GM21825 (cell line): ENCODE measurements around the gene RELN.
"Not testable (repeated sequence)": the region's sequence is repeated elsewhere in the genome, so short reads cannot be mapped to it uniquely, and the experiment has no call there.

Source experiments
- ATAC-seq: cut with Tn5 transposase; IDR thresholded peaks from one replicate; pipeline ENCODE4 v1.9.1; 2021; ENCODE audit warnings: mild to moderate bottlenecking, moderate library complexity; ENCODE audit not compliant: unreplicated experiment

The RELN gene

DNA sequence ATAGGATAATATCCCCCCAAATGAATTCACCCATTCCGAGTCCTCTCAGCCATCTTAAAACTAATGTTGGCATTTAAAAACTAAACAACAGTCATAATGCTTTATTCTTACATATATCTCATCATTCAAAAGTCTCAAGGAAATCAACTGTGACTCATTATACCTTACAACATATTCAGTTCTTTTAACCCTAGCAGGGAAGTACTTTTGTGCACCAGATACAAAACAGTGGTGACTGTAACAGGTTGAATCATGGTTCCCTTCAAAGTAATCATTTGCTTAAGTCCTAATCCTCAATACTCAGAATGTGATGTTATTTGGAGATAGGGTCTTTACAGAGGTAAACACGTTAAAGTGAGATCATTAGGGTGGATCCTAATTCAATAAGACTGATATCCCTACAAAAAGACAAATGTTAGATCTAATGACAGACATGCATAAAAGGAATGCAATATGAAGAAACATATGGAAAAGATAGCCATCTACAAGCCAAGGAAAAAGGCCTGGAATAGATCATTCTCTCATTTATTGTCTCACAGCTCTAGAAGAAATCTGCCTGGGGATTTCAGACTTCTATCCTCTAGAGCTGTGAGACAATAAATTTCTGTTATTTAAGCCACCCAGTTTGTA lies 42.3 kb downstream of the RELN start:
- no peak for ATAC-seq

DNA sequence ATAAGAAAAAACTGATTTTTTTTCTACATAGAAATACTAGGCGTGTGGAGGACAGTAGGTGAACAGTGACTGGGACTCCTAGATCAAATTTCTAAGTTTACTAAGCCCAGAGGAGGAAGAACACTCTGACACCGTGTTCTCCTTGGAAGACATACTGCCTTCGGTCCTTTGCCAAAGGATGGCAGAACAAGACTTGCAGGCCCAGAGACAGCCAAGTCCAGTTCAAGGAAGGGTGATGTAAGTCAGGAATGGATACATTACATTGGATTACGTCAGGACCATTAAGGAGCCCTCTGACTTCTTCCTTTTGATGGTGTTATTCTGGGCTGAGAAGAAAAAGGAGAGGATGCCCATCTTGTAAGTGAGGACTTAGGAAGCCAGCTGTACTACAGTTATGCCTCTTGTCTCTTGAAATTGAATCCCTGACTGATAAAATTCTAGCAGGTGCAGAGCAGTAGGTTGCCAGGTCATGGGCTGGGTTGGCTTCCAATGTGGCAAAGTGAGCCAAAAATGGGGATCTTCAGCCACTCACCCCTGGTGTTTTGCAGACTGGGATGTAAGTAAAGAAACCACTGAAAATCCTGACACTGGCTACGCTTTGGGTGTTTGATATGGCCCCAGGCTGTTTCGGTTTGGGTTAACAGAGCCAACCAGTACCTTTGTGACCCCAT lies 45.1 kb downstream of the RELN start:
- ATAC-seq: no peak

DNA sequence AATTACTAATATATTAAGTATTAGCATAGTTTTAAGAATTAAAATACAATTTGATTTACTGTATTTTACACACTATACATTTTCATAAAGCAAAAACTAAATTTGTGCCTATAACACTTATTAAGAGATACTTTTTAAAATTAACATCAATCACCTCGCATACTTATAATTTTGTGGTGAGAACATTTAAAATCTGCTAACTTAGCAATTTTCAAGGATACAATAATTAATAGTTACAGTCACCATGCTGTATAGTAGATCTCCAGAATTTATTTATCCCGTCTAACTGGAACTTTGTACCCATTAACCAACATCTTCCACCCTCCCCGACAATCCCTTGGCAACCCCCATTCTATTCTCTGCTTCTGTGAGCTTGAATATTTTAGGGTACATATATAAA lies 47.5 kb downstream of the RELN start:
- no peak for ATAC-seq

DNA sequence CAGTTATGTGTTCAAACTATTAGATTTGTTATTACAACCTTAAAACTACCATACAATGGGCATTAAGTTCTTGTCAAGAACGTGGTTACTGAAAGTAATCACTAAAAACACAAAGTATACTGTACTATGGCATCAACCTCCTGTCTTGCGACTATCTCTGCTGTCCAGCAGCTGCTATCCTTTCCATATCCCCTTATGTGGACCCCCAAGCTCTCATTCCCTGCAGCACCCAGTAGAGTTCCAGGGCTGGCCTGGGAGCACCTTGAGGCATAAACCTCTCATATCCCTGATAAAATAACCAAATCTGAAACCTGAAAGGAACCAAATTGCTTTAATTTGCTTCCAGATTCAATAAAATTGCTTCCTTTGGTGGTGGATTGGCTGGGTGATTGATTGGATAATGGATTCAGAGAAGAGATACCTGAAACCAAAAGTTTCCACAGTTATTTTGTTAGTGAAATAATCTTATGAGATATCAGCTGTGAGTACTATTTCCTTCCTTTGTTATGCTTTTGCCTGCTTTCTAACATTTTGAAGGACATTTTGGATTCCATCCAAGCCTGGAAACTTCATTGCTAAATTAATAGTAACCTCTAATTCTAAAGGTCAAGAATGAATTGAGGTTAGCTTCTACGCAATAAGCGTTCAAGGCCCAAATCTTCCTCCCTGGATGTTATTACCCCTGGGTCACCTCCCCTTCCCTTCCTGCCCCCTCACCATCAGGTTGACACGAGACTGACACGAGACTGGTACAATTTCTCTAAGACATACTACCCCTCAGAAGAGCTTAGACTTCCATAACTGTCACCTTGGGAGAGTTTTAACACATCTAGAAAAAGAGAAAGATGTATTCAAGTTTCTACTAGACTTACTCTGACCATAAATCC lies 48.8 kb downstream of the RELN start:
- ATAC-seq: no peak

DNA sequence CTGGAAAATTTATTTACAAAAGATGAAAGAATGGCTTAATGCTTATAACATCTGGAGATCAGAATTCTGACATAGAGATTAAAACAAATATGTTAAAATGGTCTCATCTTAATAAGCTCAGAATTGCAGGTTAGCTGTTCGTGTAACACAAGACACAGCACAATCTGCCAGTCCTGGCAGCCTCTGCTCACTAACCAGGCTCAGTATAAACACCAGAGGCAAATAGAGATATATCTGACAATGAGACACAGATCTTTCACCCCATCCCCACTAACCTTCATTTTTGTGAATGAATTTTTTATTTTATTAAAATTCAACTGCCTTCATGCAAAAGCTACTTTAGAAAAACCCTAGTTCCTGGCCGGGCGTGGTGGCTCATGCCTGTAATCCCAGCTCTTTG lies 51.8 kb downstream of the RELN start:
- no peak for ATAC-seq

DNA sequence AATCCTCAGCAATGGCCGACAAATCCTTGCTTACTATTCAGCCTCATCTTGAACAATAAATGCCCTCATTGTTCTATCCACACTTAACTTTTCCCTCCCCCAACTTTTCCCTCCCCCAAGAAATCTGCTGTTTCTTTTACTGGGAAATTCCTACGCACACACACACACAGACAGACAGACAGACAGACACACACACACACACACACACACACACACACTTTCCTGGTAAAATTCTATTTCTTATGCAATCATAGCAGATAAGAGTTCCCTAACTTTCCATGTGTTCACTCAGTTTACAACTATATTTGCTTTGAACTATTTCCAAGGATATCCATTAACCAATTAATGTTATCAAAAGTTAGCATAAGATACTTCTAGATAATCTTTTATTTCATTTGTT lies 52.9 kb downstream of the RELN start:
- no peak for ATAC-seq

DNA sequence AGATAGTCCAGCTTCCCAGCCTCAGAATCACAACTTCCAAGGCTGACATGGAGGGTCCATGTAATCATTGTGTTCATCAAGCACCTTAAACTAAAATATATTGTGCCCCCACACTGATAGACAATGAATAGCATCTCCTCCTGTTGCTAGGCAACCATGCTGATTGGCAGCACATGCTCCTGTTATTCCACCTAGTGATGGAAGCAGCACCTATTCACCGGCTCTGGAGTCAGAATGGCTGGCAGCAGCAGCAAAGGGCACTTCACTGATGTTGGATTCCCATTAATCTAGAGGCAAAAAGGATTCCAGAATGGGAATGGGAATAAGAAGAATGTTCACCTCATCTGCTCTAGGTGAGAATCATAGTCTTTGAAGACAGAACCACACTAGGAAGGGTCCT lies 55.0 kb downstream of the RELN start:
- ATAC-seq: no peak

DNA sequence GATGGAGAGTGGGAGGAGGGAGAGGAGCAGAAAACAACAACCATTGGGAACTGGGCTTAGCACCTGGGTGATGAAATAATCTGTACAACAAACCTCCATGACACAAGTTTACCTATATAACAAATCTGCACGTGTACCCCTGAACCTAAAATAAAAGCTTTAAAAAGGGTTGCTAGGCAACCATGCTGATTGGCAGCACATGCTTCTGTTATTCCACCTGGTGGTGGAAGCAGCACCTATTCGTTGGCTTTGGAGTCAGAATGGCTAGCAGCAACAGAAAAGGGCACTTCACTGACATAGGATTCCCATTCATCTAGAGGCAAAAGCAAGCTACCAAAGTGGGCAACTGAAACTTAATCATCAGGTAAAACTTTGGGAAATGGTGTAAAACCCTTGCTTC lies 57.1 kb downstream of the RELN start:
- ATAC-seq: no peak

DNA sequence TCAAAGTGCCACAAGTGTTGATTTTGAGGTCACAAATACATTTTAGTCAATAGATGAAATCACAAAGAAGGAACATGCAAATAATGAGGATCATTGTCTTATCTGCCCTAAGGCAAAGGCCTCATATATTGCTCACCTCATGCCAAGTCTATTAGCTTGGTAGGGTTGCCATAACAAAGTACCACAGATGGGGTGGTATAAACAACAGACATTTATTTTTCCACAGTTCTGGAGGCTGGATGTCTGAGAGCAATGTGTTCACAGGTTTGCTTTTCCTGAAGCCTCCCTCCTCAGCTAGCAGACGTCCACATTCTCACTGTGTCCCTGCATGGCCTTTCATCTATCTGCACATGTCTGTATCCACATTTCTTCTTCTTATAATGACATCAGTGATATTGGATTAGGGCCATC lies 59.6 kb downstream of the RELN start:
- no peak for ATAC-seq

DNA sequence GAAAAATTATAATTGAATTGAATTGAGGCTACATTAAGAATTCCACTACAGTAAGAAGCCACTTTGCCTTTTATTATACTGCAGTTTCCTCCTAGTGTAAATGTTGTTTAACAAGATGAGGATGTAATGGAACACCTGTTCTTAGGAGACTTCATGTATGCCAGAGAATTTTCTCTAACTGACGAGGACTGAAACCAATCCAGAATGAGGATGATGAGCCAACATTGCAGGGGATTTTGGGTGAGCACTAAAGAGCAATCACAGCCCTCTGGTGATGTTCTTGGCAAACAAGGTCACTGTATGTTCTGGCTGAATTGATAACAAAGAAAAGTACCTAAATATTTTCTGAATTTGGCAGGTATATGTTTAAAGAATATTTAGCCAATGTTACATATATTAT lies 60.9 kb downstream of the RELN start:
- ATAC-seq: no peak

DNA sequence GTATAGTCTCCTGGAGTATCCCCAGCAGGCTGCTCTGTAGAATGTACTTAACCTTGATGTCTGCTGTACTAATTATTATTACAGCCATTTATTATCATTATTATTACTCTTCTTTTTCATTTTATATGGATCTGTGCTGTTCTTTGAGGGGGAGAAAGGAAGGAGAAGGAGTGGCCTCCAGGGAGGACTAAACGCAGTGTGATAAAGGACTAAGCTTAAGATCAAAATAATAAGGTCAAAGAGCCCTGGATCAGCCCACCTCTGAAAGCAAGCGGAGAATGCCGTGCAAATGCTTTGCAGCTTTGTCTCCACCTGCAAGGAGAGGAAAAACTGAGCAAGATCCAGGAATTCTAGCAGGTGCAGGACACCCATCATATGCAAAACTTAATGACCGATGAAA lies 65.3 kb downstream of the RELN start:
- ATAC-seq: no peak

DNA sequence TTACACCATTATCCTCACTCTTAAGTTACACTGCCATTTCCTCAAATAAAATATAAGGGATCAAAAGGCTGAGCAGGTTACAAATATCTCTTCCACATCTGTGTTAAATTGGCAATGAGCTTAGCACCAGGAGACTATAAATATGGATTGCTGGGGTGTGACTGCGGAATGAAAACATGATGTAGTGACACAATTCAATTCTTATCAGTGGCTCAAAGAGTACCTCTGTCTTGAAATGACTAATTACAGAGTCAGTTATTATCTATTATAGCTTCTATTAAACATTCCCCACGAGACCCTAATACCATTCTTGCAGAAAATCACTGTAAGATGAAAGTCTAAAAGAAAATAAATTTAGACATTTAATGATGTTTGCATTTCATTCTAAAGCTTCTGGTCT lies 67.1 kb downstream of the RELN start:
- ATAC-seq: no peak

DNA sequence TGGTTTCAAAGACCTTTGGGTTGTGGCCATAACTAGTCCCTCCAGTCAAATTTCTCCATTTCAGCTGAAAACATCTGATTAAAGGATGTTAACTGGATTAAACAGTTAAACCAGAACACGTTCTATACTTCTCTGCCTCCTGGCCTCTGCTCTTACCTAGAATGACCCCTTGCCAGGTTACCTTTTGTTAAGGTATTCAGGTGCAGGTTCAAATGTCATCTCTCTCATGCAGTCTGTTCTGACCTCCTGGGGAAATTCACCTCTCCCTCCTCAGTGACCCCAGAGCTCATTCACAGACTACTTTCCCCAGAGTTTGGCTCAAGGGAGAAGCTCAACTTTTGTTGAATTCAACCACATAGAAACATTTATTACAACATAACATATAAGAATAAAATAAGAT lies 67.8 kb downstream of the RELN start:
- ATAC-seq: no peak

DNA sequence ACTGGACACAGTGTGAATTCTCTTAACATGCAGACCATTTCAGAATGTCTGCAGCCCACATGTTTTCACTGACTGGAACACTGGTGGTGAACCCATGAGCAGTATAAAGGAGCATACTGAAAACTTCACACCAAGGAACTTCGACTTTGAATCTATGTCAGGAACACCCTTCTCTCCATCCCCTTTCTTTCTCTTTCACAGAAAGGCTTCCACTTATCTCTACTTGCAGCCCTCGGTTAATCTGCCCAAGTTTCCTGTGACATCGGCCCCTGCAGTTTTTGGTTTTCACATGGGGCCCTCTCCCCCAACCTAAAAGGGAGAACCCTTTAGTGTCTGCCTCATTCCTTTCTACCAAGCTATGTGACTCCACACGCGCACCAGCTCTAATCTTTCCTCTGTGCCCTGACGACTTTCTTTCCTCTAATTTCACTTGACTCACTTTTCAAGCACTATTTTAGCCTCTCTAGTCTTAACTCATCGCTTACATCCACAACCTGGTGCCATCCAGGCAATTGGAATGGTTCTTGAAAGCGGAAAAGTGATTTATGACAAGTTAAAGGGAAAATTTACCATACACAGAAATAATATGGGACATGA lies 70.1 kb downstream of the RELN start:
- ATAC-seq: no peak

DNA sequence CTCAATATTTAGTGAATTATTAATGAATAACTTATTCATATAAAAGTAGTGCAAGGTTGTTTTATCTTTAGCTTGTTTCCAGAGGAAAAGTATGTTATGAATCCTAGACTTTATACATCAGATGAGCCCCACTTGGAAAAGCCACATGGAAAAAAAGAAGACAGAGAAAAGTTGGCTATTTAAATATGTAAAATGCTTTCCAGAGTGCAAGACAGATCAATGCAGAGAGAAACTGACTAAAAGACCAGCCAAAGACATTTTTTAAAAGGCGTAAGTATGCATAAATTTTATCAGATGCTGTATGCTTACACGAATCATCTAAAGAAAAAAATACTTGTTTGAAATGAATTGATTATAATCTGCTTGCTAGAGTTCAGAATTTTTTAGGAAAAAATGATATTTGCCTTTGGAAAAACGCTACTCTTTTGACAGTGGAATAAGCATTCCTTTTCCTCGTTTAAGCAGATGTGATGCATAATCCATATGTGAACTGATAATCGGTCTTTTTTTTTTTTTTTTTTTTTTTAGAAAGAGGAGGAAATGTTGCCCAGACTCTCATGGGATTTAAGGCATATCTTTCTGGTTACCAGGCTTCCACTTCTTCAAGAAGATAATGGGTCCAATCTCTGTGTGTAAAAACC lies 70.7 kb downstream of the RELN start:
- ATAC-seq: no peak

DNA sequence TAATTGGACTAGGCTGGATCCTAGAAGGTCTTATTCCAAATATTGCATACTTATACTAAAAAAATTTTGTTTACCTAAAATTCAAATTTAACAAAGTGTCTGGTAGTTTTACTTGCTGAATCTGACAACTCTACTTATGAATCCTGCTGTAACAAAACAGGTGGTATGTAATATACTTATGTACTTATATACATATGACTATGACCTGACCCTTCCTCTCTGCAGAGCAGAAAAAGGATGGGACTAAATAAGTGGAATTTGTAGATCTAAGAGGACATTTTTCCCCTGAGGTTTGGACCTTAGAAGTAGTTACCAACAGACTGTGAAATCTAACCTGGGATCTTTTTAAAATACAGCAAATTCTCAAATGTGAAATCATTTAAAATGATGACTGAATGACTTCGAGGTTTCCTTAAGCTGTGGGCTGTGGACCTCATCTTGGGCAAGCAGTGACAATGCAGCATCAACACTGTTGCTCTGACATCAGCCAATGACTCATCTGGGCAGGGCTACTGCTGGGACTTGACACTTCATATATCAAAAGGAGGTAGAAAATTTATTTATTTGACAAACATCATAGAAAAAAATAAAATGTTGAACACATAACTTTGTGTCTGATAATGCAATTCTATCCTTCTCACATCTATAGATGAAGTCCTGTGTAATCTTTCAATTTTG lies 73.6 kb downstream of the RELN start:
- no peak for ATAC-seq

DNA sequence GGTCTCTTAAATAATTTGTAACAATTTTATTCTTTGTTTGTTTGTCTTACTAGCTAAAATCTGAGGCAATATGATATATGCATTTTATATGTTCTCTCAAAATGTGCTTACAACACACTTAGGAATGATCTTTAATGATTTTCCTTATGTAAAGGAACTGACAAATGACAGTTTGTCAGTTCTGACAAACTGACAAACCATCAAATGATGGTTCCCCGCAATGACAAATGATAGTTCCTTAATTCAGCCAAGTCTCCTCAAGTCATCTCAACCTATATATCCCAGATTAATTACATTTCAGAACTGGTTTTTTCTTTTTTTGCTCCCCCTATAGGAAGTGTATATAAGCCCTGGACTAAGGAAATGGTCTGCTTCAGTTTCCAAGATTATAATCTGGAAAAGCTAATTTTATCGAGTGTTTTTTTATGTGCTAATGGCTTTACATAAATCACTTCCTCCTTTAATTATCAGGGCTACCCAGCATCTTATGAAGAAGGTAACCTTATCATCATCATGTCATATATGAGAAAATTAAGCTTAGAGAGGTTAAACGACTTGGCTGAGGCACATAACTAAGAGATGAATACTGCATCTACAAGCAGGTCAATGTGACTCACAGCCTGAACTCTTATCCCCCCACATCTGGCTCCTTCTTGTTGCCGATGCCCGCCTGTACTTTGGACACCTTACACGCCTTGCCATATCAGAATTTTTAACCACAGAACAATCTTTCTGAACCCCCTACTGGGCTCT lies 75.1 kb downstream of the RELN start:
- ATAC-seq: no peak

DNA sequence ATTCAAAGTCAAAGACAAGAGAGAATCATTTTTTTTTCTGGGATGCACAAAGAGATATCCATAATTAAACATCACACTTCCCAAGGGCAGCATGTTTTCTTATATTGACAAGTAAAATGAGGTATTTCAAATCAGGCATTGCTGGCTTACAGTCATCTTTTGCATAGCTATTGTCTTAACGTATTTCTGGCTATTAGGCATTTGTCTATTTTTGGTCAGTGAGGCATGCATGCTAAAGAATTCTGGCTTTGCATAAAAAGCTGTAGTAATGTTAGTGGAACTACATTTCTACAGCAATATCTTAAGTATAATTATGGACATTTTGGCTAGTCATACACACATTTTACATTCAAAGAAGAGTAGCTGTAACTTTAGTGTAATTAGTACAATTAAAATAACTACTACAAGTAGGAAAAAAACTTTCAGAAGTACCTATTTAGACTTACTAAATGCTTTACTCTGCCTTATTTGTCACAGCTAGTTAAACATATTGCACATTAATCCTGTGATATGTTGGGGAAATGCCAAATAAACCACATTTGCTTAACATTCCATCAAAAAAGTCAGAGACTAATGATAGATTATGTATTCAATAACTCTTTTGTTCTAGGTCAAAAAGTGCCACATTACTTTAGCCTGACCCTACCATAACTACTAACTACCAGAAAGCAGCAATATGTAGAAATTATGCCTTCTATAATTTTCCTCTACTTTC lies 76.4 kb downstream of the RELN start:
- ATAC-seq: no peak

DNA sequence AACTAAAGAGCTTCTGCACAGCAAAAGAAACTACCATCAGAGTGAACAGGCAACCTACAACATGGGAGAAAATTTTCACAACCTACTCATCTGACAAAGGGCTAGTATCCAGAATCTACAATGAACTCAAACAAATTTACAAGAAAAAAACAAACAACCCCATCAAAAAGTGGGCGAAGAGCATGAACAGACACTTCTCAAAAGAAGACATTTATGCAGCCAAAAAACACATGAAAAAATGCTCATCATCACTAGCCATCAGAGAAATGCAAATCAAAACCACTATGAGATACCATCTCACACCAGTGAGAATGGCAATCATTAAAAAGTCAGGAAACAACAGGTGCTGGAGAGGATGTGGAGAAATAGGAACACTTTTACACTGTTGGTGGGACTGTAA lies 78.4 kb downstream of the RELN start:
- not testable (repeated sequence) for ATAC-seq
